GM18867 (cell line): Measurements from ENCODE around the gene PID1.
"Not testable (repeated sequence)": the region's sequence is repeated elsewhere in the genome, so short reads cannot be mapped to it uniquely, and the experiment has no call there.

Source experiments
- ATAC-seq: cut with Tn5 transposase; IDR thresholded peaks from one replicate; pipeline ENCODE4 v1.9.1; 2021; ENCODE audit warnings: mild to moderate bottlenecking, moderate library complexity; ENCODE audit not compliant: unreplicated experiment

The PID1 gene

DNA sequence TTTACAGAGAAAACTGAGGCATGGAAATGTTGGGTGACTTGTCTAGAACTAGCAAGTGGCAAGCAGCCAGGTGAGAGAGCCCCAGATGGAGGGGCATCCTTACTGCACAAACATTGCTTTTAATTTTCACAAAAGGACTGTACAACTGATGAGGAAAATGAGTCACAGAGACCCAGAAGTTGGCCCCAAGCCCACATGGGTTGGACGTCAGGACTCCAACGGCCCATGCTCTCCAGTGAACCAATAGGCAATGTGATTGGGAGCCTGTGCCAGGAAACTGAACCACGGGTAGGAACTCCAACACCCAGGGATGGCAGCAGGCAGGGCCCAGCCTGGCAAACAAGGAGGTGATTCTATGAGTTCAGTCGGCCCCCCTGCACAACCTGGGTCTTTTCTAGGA, 50.8 kb downstream of the PID1 start:
- no peak for ATAC-seq

DNA sequence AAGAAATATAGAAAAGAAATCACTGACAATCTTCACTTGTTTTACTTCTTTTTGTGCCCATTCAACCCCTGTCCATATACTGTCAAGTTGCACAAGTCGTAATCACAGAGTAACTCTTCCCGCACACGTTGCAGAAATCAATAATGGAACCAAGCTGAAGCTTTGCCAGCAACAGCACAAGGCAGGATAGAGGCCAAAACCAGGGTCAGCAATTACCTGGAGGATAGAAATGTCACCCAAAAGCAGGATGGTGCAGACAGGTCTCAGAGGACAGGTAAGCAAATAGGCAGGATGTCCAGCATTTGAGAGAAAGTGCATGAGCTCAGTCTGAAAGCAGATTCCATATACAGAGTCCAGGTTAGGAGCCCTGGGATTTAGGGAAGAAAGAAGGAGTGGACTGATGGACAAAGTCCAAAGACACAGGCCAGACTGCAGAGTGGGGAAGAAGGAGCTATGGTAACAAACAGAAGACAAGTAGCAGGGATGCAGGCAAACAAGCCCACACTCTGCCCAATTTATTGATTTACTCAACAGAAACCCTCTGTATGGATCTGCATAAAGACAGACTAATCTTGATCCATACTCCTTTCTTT, 52.7 kb downstream of the PID1 start:
- no peak for ATAC-seq

GRCh38 chr2:229212241-229212640, 58.8 kb downstream of the PID1 start:
- ATAC-seq, result no peak

DNA sequence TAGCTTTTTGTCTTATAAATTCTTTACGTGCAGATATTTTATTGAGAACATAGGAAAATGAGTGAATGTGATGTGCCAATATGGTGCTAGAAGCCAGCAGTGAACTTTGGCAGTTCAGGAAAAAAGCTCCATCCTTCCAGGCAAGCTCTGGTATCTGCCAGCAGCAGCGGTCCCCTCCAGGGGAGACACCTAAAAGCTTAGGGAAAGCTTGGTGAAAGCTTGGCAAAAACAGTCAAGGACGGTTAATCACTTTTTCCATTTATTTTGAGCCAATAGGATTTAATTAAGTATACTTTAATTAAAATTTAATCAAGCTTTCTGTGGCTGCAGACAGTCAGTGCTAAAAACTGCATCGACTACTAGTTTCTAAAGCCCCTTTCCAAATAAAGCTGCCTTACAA, 60.4 kb downstream of the PID1 start:
- ATAC-seq, result no peak

GRCh38 chr2:229206548-229206947, 64.5 kb downstream of the PID1 start:
- no peak for ATAC-seq

- ATAC-seq, result no peak
These were observed 65.4 kb downstream of the PID1 start for GRCh38 chr2:229205704-229206103.

DNA sequence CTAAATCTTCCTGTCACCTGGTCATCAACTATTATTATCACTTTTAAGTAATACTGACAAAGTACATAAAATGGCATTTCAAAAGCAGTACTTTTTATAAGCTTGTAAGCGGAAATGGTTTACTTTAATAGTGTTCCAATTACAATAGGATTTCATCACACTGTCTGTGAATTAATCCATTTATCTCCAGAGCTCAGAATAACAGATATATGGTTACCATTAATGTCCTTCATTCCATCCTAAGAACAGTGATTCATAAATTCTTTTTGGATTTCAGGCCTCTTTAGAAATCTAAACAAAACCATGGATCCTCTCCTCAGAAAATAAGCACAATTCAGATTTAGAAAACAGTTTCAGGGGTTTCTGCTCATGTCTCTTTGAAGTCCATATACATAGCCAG, 68.4 kb downstream of the PID1 start:
- no peak for ATAC-seq

DNA sequence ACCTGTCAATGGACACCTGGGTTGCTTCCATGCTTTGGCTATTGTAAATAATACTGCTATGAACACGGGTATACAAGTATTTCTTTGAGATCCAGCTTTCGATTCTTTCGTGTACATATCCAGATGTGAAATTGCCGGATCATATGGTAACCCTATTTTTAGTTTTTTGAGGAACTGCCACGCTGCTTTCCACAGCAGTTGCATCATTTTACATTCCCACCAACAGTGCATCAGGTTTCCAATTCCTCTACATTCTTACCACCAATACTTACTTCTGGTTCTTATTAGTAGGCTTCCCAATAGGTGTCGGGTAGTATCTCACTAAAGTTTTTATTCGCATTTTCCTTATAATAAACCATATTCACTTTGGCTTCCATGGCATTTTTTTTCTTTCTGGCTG, 69.6 kb downstream of the PID1 start:
- no peak for ATAC-seq

DNA sequence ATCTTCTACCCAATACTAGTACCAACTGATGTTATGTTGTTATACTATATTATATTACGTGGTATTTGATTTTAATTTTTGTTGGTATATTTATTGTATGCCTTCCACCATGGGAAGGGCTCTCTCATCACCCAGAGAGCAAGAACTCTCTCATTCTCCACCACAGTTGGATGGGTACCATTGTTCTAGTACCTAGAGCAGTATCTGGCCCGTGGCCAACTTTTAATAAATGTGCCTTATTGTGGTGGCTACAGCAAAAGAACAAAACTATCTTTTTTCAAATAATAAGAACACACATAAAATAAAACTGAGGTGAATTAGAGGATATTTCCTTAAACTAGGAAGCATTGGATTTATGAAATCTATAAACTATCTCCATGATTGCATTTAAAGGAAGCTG, 71.8 kb downstream of the PID1 start:
- ATAC-seq, result no peak

DNA sequence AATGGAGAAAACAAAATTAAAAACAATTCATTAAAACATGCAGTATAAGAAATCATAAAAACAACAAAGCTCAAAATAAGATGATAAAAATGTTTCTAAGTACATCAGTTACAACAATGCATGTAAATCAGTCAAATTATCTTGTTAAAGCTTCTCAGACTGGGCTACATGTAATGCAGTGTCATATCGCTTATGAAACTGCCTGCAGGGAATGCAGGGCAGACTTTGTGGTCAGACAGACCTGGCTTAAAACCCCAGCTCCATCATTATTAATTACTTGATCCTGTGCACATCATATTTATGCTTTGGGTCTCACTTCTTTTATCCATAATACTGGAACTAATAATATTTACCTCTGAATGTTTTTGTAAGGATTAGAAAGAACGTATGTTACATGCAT, 74.6 kb downstream of the PID1 start:
- no peak for ATAC-seq

- no peak for ATAC-seq
These were observed 75.6 kb downstream of the PID1 start for GRCh38 chr2:229195346-229195947.

DNA sequence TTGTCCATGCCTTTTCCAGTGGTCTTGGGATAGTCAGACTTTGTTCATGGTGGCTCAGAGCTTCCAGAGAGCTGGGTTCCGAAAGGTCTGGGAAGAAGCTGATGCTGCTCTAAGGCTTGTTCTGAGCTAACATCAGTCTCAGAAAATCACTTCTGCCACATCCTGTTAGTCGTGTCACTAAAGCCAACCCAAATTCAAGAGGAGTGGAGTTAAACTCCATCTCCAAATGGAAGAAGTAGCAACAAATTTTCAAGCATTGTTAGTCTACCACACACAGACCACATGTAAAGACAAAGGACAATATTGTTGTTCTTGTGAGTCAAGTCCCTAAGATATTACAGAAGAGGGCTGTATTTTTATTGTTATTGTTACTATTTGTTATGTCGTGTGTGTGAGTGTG, 77.8 kb downstream of the PID1 start:
- ATAC-seq, result no peak

DNA sequence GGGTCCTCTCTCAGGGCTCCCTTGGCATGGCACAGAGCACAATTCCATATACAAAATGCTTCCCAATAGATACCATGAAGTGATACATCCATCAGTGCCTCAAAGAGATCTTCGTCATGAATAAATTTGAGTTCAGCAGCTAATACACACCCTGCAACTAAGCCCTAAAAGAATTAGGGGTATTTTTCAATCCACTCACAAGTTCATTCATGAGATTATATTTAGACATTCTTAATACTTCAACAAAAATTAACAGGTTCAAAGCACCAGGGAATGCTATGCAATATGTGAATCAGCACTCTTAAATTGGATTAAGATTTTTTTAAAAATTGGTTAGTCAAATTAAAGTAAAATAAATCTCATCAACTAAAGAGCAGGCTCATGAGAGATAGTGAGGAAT, 79.7 kb downstream of the PID1 start:
- ATAC-seq, result no peak

- not testable (repeated sequence) for ATAC-seq
These were observed 84.0 kb downstream of the PID1 start for GRCh38 chr2:229187123-229187522.

DNA sequence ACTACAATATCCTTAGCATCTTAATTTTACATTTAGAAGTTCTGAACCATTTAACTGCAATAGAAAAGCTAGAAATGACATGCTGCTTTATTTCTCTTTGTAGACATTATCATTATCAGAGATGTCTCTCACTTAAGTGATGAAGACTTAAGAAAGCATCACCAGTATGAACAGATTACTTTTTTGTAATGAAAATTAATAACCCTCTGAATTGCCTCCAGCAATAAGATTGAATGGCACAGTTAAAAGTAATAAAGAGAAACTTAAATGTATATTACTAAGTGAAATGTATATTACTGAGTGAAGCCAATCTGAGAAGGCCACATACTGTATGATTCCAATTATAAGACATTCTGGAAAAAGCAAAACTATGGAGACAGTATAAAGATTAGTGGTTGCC, 89.4 kb downstream of the PID1 start:
- no peak for ATAC-seq

GRCh38 chr2:229180658-229181057, 90.4 kb downstream of the PID1 start:
- ATAC-seq, result no peak

DNA sequence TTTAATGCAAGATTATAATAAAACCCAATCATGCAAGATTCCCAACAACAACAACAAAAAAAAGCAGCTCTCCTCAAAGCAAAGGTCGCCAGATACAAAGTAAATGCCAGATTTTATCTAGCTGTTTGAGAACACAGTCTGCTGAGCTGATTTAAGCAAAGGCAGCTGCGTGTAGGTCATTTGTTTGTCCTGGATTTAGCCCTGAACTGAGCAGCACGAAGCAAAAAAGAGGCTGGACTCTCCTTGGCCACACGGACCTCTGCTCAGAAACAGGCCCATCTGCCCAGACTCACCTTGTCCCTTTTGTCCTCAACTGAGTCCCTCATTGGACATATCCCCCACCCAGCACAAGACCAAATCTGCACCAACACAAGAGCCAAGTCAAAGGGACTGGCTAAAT, 91.5 kb downstream of the PID1 start:
- no peak for ATAC-seq

- ATAC-seq, result no peak
These were observed 92.4 kb downstream of the PID1 start for GRCh38 chr2:229178706-229179105.

- no peak for ATAC-seq
These were observed 93.0 kb downstream of the PID1 start for GRCh38 chr2:229178117-229178516.

GRCh38 chr2:229176136-229176535, 95.0 kb downstream of the PID1 start:
- ATAC-seq, result no peak

GRCh38 chr2:229175497-229175863, 95.6 kb downstream of the PID1 start:
- no peak for ATAC-seq

DNA sequence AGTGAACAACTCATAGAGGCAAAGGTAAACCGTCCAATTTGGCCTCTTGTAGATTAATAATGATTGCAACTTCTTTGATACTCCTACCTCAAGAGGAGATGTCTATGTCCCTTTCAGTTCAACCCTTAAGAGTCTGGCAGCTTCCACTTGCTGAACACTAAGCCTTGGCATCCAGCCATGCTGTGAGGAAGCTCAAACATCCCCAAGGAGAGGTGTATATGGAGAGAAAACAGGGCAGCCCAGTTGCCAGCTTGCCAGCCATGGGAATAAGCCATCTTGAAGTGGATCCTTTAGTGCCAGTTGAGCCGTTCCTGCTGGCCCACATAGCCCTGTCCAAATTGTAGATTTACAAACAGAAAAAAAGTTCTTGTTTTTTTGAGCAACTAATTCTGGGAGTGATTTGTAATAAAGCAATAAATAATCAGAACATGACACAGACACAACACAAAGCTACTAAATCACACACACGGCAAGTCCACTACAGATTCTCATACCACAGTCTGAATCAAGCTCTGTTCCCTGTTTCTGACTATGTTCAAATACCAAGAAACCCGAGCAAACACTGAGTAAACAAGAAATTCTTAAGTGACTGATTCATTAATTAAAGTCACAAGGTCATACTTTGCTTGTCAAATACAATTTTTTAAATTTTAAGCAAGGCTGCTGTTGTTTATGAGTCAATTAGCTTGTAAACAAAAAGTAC, 96.1 kb downstream of the PID1 start:
- ATAC-seq, result no peak
